Testis (tissue), 2 donors: Measurements from ENCODE around the gene PRKG1.

Experiments used
- CTCF ChIP-seq, 3 experiments: fragments of 450-650 bp in 2 of 3; fragments of 200-600 bp in 1 of 3; sonication (generic) in 1 of 3; IDR thresholded peaks; one replicate each; pipeline ENCODE4 v1.5.1; 2016 to 2019; ENCODE audit warnings: antibody characterized with exemption in 3 of 3, mild to moderate bottlenecking in 2 of 3, moderate library complexity in 1 of 3
- POLR2A ChIP-seq: fragments of 450-650 bp; IDR thresholded peaks from one replicate; pipeline ENCODE4 v1.6.1; 2017; ENCODE audit warnings: antibody characterized with exemption, mild to moderate bottlenecking, moderate library complexity

- no peak for TF ChIP-seq CTCF (IDR thresholded peaks at IDR 0.05)
- TF ChIP-seq POLR2A: no peak
Observed at GRCh38 chr10:51479711-51480110, 405.4 kb downstream of the PRKG1 start.
